ENCODE results near the gene GALNT4. TPM values are rescaled to one million over a fixed set of nuclear protein-coding genes. Genes with fewer than 3 reads are reported as not detected.

The GALNT4 gene
- total and polyA plus RNA-seq, 8 donors: 2.6 to 15.8 (median 5.2) TPM

- WGBS, 2 donors: 49 to 65% methylated on average over 3 of the region's 3 CpGs
- no peaks in the 10 kb centered on the region for H3K27me3 ChIP-seq
- H3K27ac ChIP-seq: no peak overlapping the region
- FAIRE-seq (peak; percentile 47), DNase-seq (no peak), ATAC-seq (no peak)
- TF ChIP-seq CTCF (IDR thresholded peaks at IDR 0.05): no peak
- no peak overlapping the region for H3K4me3 ChIP-seq
- no peaks in the 10 kb centered on the region for H3K9me3 ChIP-seq
- no peaks in the 10 kb centered on the region for H3K36me3 ChIP-seq
- H3K4me1 ChIP-seq: no peaks in the 10 kb centered on the region
- intact Hi-C loops (cut with DNase I): no loop called here
Observed at GRCh38 chr12:89479982-89480381, 44.6 kb downstream of the GALNT4 start.

DNA sequence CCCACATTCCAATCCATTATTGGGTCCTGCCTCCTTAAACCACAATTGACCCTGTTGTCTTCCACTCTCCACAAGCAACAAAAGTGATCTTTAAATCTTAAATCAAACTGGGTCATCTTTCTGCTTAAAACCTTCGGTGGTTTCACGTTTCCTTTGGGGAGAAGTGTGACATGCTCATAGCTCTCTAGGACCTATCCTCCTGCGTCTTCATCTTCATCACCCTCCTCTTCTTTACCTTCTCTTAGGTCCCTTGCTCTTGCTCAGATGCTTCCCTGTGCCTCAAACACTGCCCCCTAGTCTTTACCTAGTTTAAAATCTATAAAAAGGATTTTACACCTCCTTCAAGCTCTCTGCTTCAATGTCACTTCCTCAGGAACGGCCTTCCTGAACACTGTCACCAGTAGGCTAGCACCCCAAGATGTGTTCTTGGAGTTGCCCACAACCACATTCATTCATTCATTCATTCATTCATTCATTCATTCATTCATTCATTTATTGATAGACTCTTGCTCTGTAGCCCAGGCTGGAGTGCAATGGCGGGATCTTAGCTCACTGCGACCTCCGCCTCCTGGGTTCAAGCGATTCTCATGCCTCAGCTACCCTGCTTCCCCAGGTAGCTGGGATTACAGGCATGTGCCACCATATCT is 46.8 kb downstream of the GALNT4 start:
- ATAC-seq (no peak), FAIRE-seq (no peak), DNase-seq (no peak)
- intact Hi-C loops (cut with DNase I): no loop called here
- no peak for TF ChIP-seq CTCF (IDR thresholded peaks at IDR 0.05)
- H3K4me3 ChIP-seq: no peak overlapping the region
- H3K27ac ChIP-seq: no peak overlapping the region
- whole genome bisulfite sequencing, 2 donors: 89 to 96% methylated on average over 8 of the region's 8 CpGs
- no peaks in the 10 kb centered on the region for H3K4me1 ChIP-seq
- H3K27me3 ChIP-seq: no peaks in the 10 kb centered on the region
- H3K36me3 ChIP-seq: no peaks in the 10 kb centered on the region
- no peaks in the 10 kb centered on the region for H3K9me3 ChIP-seq

- TF ChIP-seq CTCF (IDR thresholded peaks at IDR 0.05): no peak
- no peak overlapping the region for H3K27ac ChIP-seq
- no peaks in the 10 kb centered on the region for H3K4me1 ChIP-seq
- no peaks in the 10 kb centered on the region for H3K27me3 ChIP-seq
- H3K36me3 ChIP-seq: no peaks in the 10 kb centered on the region
- DNase-seq: no peak
- H3K4me3 ChIP-seq: no peak overlapping the region
- no peaks in the 10 kb centered on the region for H3K9me3 ChIP-seq
- 86 to 87% methylated on average over 4 of the region's 4 CpGs for WGBS, 2 donors
- FAIRE-seq: no peak
- intact Hi-C loops (cut with DNase I): no loop called here
- no peak for ATAC-seq
Observed at GRCh38 chr12:89476904-89477595, 47.5 kb downstream of the GALNT4 start.

GRCh38 chr12:89476232-89476631 is 48.4 kb downstream of the GALNT4 start:
- intact Hi-C loops (cut with DNase I): no loop called here
- ATAC-seq: no peak
- H3K9me3 ChIP-seq: no peaks in the 10 kb centered on the region
- FAIRE-seq: no peak
- DNase-seq: no peak
- 85 to 91% methylated on average over 3 of the region's 3 CpGs for WGBS, 2 donors
- no peaks in the 10 kb centered on the region for H3K4me1 ChIP-seq
- no peaks in the 10 kb centered on the region for H3K27me3 ChIP-seq
- no peak overlapping the region for H3K4me3 ChIP-seq
- no peaks in the 10 kb centered on the region for H3K36me3 ChIP-seq
- H3K27ac ChIP-seq: no peak overlapping the region
- TF ChIP-seq CTCF (IDR thresholded peaks at IDR 0.05): no peak

Measured in pancreas (tissue), 10 donors.